A549 treated with Mapracorat at 1 μM for 4 hours (cell line): ENCODE measurements around the gene RNASEH2A. TPM values are rescaled to one million over a fixed set of nuclear protein-coding genes. Genes with fewer than 3 reads are reported as not detected.

ENCODE experiments used
- total RNA-seq: library from RNA; stranded (reverse); fragments of 200-300 nt; extraction: Qiagen RNA extraction; gene quantifications from 5 replicates; pipeline ENCODE4 v1.2.3, GENCODE V29; 2022

RNASEH2A gene
- 39.1 to 48.3 TPM (median 46.8 TPM) in 5 replicates for total RNA-seq

DNA sequence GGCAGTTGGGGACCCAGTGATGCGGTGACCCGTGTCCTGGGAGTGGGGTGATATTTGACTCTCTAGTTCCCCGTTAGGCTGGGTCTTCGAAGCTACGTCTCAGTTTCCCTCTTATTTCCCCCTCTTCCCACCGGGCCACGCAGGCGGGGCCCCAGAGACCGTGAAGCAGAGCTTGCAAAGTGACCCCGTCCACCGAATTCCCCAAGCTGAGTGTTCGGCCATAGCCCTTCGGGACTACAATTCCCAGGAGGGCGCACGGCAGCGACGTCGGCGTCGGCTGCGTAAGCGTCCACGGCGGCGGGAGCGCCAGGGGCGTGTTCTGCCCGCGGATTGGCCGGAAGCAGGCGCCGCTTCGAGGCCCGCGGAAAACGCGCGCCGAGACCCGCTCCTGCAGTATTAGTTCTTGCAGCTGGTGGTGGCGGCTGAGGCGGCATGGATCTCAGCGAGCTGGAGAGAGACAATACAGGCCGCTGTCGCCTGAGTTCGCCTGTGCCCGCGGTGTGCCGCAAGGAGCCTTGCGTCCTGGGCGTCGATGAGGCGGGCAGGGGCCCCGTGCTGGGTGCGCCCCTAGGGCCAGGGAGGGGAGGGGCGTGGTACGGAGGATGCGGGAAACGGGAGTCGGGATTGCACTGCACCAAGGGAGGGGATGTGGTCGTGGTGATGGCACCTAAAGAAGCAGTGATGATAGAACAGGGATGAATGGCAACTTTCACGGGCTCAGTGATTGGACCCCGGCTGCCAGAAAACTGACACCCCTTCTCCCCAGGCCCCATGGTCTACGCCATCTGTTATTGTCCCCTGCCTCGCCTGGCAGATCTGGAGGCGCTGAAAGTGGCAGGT is at the start of gene RNASEH2A:
Gene RNASEH2A, plus strand, starts transcription at position 343 of the 840 bp plus-strand sequence. Its CDS starts 90 bp downstream, at position 433.

GRCh38 chr19:12774588-12775555 is 31.5 kb upstream of the RNASEH2A start, which contains the start of gene HOOK2:
Gene HOOK2, minus strand, starts transcription at chr19:12775552. Its CDS starts 103 bp downstream, at chr19:12775449.

DNA sequence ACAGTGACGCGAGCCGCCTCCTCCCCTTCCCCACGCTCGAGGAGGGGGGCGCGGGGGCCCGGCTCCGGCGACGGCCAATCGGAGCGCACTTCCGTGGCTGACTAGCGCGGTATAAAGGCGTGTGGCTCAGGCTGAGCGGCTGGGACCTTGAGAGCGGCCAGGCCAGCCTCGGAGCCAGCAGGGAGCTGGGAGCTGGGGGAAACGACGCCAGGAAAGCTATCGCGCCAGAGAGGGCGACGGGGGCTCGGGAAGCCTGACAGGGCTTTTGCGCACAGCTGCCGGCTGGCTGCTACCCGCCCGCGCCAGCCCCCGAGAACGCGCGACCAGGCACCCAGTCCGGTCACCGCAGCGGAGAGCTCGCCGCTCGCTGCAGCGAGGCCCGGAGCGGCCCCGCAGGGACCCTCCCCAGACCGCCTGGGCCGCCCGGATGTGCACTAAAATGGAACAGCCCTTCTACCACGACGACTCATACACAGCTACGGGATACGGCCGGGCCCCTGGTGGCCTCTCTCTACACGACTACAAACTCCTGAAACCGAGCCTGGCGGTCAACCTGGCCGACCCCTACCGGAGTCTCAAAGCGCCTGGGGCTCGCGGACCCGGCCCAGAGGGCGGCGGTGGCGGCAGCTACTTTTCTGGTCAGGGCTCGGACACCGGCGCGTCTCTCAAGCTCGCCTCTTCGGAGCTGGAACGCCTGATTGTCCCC is 14.9 kb upstream of the RNASEH2A start, which contains the start of gene JUNB:
Gene JUNB, plus strand, starts transcription at position 142 of the 706 bp plus-strand sequence. Its CDS starts 286 bp downstream, at position 428.

DNA sequence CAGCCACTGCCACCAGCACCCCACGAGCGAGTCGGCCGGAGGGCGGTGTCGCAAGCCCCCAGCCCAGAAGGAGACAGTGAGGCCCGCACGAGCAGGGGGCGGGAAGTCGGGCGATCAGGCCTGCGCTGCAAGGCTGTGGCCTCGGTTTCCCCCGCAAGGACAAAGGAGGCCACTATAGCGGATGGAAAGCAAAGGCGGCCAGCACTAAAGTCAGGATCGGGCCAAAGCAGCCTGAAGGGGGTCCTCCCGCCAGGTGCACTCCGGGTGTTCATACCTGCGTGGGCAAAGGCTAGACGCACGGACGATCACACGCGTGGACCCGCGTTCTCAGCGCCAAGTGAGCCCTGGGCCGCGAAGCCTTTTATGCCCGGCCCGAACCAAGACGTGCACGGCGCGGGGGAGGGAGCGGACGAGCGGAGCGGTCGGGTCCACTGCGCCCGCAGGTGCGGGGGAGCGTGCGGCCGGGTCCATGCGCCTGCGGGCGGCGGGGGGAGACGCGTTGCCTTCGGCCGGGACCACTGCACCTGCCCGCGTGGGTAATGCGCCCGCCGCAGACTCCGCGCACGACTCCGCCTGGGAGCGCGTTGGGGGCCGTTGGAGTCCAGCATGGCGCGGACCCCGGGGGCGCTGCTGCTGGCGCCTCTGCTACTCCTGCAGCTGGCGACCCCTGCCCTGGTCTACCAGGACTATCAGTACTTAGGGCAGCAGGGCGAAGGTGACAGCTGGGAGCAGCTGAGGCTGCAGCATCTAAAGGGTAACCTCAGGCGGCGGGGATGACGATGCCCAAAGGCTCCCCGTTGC is 4.7 kb upstream of the RNASEH2A start, which contains the start of the genes PRDX2 and THSD8:
Gene PRDX2, minus strand, starts transcription at position 335 of the 801 bp plus-strand sequence. CDS start 539 bp downstream, outside the sequence.
Gene THSD8, plus strand, starts transcription at position 604 of the 801 bp plus-strand sequence. Its CDS starts 3 bp downstream, at position 607.

GRCh38 chr19:12834566-12834943 is 28.2 kb downstream of the RNASEH2A start, which contains the start of gene RTBDN:
Gene RTBDN, minus strand, starts transcription at chr19:12834579. Its CDS starts 4,600 bp downstream, at chr19:12829979.

GRCh38 chr19:12838182-12838885 is 31.9 kb downstream of the RNASEH2A start, which contains the start of gene MAST1:
Gene MAST1, plus strand, starts transcription at chr19:12838515. Its CDS starts 58 bp downstream, at chr19:12838573.

Other genes with a start within 250 kb of the RNASEH2A start
- 0.29 to 0.89 TPM (median 0.77 TPM) in 5 replicates for gene ZNF490, start 195.8 kb upstream of the RNASEH2A start, total RNA-seq
- 4.1 to 6.0 TPM (median 4.9 TPM) in 5 replicates for gene ZNF791, start 195.7 kb upstream of the RNASEH2A start, total RNA-seq
- 15.8 to 20.2 TPM (median 19.2 TPM) in 5 replicates for gene MAN2B1, start 139.8 kb upstream of the RNASEH2A start, total RNA-seq
- 8.6 to 11.4 TPM (median 9.1 TPM) in 5 replicates for gene WDR83, start 139.8 kb upstream of the RNASEH2A start, total RNA-seq
- 34.7 to 50.4 TPM (median 49.3 TPM) in 5 replicates for gene DHPS, start 124.7 kb upstream of the RNASEH2A start, total RNA-seq
- not detected in 5 replicates for gene GNG14, start 118.6 kb upstream of the RNASEH2A start, total RNA-seq
- 9.1 to 14.4 TPM (median 12.9 TPM) in 5 replicates for gene FBXW9, start 110.0 kb upstream of the RNASEH2A start, total RNA-seq
- gene TNPO2, start 82.7 kb upstream of the RNASEH2A start, total RNA-seq = 24.4 to 36.5 TPM (median 34.0 TPM) in 5 replicates
- 151 to 217 TPM (median 202 TPM) in 5 replicates for gene TRIR, start 71.9 kb upstream of the RNASEH2A start, total RNA-seq
- gene GET3, start 69.1 kb upstream of the RNASEH2A start, total RNA-seq = 78.1 to 102 TPM (median 96.8 TPM) in 5 replicates
- 1.5 to 2.3 TPM (median 1.8 TPM) in 5 replicates for gene BEST2, start 54.8 kb upstream of the RNASEH2A start, total RNA-seq
- gene HOOK2, start 31.0 kb upstream of the RNASEH2A start, total RNA-seq = 9.6 to 11.8 TPM (median 10.1 TPM) in 5 replicates
- gene JUNB, start 15.1 kb upstream of the RNASEH2A start, total RNA-seq = 115 to 209 TPM (median 173 TPM) in 5 replicates
- 0.33 to 0.87 TPM (median 0.68 TPM) in 4 of 5 replicates, not detected in the other for gene PRDX2, start 4.8 kb upstream of the RNASEH2A start, total RNA-seq
- 7.7 to 15.0 TPM (median 11.7 TPM) in 4 of 5 replicates, not detected in the other for gene THSD8, start 4.5 kb upstream of the RNASEH2A start, total RNA-seq
- 0.22 to 0.48 TPM (median 0.33 TPM) in 3 of 5 replicates, not detected in the others for gene RTBDN, start 28.0 kb downstream of the RNASEH2A start, total RNA-seq
- gene MAST1, start 31.9 kb downstream of the RNASEH2A start, total RNA-seq = 1.4 to 2.6 TPM (median 1.9 TPM) in 5 replicates
- gene DNASE2, start 74.9 kb downstream of the RNASEH2A start, total RNA-seq = 26.6 to 32.2 TPM (median 29.9 TPM) in 5 replicates
- gene KLF1, start 80.6 kb downstream of the RNASEH2A start, total RNA-seq = 0.10 TPM in 1 of 5 replicates, not detected in the others
- 8.7 to 10.3 TPM (median 9.7 TPM) in 5 replicates for gene GCDH, start 84.6 kb downstream of the RNASEH2A start, total RNA-seq
- 0.42 to 0.75 TPM (median 0.58 TPM) in 5 replicates for gene SYCE2, start 112.7 kb downstream of the RNASEH2A start, total RNA-seq
- gene FARSA, start 127.1 kb downstream of the RNASEH2A start, total RNA-seq = 59.9 to 78.1 TPM (median 68.9 TPM) in 5 replicates
- gene CALR, start 132.0 kb downstream of the RNASEH2A start, total RNA-seq = 493 to 527 TPM (median 508 TPM) in 5 replicates
- gene RAD23A, start 139.3 kb downstream of the RNASEH2A start, total RNA-seq = 69.3 to 81.9 TPM (median 80.5 TPM) in 5 replicates
- gene GADD45GIP1, start 150.6 kb downstream of the RNASEH2A start, total RNA-seq = 31.0 to 58.2 TPM (median 54.0 TPM) in 5 replicates
- gene DAND5, start 163.0 kb downstream of the RNASEH2A start, total RNA-seq = 0.09 to 0.12 TPM in 2 of 5 replicates, not detected in the others
- gene NFIX, start 188.9 kb downstream of the RNASEH2A start, total RNA-seq = 2.5 to 4.3 TPM (median 3.8 TPM) in 5 replicates